Smooth muscle cell of the brain vasculature (primary cell): ENCODE measurements around the gene RPS6KA4.
A peak's percentile ranks its signal among the peaks of the same experiment; 100 is the strongest.
"Not testable (repeated sequence)": the region's sequence is repeated elsewhere in the genome, so short reads cannot be mapped to it uniquely, and the experiment has no call there.

Experiments
- DNase-seq: peaks from one replicate; pipeline ENCODE4 v3.0.0-alpha.2; 2012; ENCODE audit warnings: low read depth, low spot score

Gene RPS6KA4

DNA sequence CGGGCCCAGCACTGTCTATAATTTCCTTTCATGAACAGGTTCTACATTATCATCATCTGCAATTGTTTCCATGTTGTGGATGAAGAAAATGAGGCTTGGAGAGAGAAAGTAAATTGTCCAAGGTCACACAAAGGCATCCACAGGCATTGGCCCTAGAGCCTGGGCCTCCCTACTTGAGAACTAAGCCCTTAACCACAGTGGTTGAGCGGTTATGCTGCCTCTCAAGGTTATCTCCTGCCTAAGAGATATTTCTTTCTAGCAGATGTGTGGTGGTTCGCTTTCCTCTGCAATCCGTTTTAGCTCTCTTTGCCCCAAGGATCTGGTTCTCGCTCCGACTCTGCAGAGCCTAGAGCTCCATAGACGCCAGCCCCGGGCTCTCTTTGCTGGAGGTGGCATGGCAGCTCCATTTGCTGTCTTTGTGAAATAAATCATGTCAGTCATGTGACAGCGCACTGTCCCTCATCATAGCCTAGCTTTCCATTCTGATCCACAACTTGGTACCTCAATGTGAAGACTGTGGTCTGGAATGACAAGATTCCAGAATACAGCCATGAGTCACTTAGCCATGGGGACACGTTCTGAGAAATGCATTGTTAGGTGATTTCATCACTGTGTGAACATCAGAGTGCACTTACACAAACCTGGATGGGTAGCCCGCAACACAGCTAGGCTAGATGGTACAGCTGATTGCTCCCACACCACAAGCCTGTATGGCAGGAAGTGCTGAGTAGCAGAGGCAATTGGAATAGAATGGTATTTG, 27.2 kb downstream of the RPS6KA4 start:
- no peak for DNase-seq

DNA sequence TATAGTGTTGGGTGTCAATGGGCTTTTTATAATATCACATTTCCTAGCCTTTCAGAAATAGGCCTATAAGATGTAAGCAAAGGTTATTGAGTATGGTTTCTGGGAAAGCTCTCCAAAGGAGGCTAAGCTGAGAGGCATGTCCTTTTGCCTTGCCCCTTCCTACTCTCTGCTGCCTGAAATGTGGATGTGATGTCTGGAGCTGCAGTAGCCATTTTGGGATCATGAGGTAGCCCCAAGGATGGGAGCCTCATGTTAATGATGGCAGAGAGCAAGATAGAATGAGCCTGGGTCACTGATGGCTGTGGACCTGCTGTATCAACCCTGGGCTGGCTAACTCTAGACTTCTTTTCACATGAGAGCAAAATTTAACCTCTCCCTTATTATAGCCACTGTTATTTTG, 29.0 kb downstream of the RPS6KA4 start:
- no peak for DNase-seq

DNA sequence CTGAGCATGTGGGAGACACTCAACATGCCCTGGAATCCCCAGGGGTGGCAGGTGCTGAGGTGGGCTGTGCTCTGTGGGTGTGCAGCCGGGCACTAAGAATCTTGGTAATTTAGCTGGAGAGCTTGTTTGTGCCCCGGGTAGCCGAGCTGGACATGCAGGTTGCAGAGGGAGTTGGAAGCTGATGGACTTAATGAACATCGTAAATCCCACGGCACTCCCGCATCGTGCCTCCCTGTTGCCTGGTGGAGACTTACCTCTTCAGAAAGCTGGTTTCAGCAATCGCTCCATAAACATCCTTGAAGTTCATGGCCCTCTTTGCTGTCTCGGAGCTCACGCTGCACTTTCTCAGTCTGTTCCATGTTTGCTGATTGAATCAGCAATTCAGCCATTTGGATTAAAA, 29.9 kb downstream of the RPS6KA4 start:
- DNase-seq = no peak

DNA sequence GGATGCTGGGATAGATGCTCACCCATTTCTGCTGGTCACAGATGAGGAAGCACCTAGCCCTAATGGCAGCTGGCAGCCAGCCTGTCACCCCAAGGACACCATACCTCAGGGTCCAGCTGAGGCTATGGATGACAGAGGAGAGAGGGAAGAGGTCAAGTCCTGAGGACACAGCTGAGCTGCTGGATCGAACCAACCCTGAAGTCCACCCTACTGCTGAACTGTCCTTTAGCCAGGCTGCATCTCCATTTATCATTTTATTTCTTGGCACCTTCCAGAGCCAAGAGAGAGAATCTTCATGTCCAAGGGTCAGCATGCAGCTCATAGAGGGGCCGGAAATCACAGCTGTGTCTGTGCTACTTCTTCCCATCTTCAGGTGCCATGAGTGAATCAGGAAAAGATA, 30.9 kb downstream of the RPS6KA4 start:
- DNase-seq = no peak

DNA sequence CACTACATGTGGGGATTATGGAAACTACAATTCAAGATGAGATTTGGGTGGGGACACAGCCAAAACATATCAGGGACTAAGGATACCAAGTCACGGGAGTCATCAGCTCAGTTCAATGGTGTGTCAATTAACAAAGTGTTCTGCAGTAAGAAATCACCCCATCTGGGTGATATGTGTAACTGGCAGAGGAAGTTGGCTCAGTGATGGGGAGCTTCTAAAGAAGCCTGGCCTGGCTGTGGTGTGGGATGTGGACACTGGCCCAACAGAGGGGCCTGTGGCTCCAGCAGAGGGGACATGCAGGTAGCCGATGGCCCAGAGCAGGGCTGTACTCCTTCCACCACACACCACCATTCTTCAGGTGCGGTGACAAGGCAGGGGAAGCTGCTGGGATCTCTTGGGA, 31.6 kb downstream of the RPS6KA4 start:
- DNase-seq = no peak

DNA sequence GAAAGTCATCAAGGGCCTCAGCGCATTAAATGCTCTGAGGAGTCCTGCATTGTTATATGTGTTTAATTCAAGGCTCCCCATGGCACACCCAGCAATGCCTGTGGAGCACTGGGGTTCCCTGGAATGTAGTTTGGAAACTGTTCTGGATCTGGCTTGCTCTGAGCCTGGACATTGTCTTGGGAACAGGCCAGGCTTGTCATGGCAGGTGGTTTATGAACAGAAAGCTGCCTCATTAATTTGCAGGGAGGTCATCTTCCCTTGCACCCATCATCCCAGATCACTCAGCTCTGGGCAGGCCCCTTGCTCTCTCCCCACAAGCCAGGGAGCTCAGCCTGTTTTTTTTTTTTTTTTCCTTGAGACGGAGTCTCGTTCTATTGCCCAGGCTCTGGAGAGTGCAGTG, 32.9 kb downstream of the RPS6KA4 start:
- DNase-seq = no peak

DNA sequence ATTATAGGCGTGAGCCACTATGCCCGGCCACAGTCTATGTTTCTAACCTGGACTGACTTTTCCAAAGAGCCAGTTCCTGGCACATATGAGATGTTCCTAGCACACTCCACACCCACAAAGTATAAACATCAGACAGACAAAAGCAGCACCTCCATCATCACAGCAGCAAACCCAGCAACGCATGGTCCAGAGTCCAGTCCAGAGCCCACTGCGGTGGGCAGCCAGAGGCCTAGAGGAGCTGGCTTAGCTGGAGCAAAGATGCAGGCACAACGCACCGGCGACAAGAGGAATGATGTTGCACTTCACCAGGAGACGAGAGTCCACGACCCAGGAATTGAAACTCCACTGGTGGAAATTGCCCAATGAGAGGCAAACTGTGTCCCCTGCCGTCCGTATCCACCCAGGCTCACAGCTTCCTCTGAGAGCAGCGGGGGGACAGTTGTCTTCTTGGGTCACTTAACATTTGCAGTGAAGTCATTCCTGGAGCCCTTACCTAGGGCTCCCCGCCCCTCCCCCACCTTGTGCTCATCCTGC, 36.6 kb downstream of the RPS6KA4 start:
- no peak for DNase-seq

DNA sequence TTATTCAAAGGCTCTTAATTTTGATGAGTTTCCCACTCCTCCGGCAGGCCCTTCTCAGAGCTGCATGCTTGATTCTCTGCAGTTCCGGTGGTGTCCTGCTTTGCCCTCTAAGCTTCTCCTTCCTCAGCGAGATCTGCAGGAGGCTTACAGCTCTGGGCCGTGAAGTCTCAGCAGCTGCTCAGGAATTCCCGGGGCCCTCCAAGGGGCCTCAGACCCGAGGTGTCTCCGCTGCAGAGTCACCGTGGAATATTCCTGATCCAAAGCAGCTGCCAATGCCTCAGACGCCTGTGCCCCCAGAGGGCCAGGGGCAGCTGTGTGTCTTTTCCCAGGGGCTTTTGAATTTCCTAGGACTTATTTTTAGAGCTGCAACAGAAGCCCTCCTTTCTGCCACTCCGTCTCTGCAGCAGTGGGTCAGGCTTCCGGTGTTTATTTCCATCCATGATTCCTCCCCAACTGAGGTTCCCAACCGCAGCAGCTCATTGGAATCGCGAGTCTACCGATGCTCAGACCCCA, 37.2 kb downstream of the RPS6KA4 start:
- DNase-seq = peak; percentile 23

DNA sequence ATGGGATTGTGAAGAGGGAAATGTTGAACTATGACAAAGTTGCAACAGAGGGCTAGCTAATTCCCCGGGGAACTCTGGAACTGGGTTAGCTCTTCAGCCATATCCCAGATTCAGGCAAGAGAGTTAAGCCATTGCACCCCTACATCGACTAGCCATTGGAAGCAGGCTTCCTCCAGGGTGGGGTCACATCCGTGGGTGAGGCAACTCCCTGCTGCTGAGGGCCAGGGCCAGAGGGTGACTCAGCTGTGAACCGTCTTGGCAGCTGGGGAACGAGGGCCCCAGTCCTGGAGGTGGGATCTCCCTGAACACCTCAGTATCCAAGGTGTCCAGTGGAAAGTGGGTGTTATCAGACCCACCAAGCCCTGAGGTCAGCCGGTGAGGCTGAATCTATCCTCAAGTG, 41.1 kb downstream of the RPS6KA4 start:
- no peak for DNase-seq

DNA sequence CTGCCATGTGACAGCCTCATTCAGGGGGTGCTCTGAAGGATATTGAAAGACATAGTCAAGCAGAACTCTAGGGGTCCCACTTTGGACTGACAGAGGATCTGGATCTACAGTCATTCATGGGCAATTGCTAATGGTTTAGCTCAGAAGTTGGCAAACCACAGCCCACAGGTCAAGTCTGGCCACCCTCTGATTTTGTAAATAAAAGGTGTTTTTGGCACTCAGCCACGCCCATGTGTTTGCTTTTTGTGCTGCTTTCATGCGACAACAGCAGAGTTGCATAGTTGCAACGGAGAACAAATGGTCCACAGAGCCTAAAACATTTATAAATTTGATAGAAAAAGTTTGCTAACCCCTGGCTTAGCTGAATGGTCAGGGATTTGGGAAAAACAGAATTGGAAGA, 41.7 kb downstream of the RPS6KA4 start:
- DNase-seq = no peak

DNA sequence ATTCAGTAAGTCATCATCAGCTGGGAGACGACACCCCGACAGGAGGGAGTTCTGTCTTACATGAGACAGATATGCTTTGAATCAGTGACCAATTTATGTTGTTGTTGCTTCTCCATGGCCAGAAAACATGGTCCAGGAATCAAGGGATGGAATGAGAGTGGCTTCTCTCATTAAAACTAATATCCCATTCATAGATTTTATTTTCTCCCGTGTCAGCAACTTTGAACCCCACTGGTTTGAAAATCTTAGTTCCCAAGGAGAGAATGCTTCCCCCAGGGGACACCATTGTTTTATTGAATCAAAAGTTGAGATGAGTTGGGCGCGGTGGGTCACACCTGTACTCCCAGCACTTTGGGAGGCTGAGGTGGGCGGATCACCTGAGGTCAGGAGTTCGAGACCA, 42.8 kb downstream of the RPS6KA4 start:
- DNase-seq = no peak

DNA sequence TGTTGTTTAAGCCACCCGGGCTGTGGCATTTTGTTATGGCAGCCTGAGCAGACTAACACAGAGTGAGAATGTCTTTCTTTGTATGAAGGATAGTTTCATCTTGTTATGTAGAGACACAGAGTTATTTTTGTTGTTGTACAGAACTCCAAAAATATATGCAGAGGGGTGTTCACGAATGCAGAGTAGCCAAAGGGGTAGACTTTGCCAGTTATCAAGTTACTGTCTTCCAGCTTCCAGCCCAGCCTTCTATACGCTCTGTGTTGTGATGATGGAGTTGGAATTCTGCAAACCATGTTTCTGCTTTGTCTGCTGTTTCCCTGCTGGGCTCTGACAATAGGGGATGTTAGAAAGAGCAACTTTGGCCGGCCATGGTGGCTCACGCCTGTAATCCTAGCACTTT, 44.1 kb downstream of the RPS6KA4 start:
- DNase-seq = no peak

DNA sequence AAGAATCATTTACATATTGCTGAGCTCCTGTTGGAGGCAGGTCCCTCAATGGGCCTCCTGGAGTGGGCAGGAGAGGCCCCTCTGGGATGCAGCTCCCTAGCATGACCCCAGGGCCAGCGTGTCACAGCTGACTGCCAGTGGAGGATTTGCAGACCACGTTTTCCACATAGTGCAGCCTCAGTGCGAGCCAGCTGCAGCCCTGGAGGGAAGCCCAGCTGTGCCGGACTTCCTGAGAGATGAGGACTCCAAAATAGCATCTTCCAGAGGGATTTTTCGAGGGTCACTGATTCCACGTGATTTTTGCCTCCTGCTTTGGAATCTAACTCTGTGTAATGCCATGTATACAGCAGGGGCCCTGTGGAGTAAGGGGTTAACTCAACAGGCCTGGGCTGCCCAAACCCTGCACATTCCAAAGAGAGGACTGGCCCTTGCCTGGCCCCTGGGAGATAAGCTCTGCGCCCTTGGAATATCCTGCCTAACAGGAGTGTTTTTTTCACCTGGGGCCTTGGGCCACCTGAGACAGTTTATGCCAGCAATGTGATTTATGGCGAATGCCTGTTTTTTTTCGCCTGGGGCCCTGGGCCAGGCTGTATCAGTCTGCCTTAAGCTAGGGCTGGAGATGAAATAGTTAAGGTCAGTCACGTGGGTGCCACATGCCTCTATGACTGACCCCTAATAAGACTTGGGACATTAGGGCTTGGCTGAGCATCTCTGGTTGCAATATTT, 47.4 kb downstream of the RPS6KA4 start:
- no peak for DNase-seq

DNA sequence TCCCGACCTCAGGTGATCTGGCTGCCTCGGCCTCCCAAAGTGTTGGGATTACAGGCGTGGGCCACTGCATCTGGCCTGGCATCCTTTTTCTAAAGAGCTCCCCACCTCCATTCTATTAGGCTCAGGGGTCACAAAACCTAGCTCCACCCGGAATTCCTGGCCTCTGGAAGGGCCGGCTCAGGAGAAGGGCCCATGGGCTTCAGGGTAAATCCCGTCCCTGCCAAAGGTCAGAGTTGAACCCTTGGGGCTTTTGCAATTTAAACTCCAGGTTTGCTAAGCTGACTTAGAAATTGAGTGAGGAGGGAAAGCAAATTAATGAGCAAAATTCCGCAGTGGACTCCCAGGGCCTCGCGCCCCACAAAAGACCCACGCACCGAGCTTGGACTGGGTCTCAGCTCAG, 48.3 kb downstream of the RPS6KA4 start:
- DNase-seq = no peak

DNA sequence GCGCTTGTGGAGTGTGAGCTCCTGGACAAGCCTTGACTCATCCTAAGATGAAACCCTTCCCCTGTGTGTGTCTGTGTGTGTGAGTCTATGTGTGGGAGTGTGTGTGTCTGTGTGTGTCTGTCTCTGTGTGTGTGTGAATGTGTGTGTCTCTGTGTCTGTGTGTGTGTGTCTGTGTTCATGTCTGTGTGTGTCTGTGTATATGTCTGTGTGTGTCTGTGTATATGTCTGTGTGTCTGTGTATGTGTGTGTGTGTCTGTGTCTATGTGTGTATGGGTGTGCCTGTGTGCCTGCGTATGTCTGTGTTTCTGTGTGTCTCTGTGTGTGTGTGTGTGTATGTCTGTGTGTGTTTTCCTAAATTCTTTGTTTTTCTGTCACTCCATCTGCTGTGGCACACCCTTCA, 48.7 kb downstream of the RPS6KA4 start:
- no peak for DNase-seq

DNA sequence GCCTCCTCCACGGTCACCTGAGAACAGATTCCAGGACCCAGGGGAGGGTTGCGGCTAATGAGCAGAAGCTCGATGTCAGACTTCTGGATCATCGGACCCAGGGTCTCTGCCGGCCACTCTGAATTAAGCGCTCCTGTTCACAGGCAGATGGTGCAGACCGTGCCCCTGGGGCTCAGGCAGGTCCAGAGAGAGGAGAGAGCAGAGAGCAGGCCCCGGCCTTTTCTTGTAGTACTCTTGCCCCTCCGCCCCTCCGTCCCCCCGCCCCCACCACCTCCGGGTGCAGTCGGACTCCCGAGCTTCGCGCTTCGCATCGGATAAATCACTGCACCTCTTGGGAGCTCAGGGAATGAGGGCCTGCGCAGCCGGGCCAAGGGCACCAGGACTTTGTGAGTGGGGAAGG, 50.3 kb downstream of the RPS6KA4 start:
- DNase-seq = no peak

DNA sequence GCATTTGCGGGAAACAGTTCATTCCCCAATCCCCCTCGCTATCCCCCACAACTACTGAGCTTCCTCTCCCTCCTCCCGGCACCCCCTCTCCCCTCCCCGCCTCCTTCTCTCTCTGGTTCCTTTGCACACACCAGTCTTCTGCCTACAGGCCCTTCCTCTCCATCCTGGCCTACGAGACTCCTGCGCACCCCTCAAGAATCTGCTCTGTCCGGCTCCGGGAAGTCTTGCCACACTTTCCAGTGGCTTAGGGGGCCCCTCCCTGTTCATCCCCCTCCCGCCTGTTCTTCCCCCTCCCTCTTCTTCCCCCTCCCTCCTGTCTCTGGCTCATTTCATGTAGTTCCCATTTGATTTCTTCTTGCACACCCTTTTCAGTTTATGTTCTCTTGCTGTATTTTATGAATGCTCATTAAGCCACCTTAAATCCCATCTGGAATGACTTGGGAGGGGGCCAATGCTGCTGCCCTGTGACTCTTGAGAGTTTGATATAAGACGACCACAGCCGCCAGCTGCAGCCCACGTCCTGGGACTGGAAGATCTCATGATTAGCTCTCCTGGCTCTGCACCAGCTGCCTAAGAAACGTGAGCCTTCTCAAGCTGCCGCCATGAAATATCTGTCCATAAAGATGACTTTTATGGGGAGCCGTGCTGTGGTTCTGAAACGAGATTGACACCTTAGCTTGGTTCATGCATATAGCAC, 50.9 kb downstream of the RPS6KA4 start:
- DNase-seq = no peak

DNA sequence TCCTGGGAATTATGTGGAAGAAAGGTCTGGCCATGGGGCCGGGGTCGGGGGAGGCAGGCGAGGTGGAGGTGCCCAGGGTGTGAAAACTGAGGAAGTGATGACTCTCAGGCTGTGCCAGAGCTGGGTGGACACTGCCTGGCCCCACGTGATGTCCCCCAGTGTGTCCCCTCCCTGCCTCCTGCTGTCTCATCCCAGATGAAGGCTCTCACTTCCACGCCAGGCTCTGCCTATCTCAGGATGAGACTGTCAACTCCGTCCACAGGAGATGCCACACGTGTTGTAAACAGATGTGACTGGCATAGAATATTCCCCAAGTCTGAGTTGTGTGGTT, 51.4 kb downstream of the RPS6KA4 start:
- DNase-seq = no peak

DNA sequence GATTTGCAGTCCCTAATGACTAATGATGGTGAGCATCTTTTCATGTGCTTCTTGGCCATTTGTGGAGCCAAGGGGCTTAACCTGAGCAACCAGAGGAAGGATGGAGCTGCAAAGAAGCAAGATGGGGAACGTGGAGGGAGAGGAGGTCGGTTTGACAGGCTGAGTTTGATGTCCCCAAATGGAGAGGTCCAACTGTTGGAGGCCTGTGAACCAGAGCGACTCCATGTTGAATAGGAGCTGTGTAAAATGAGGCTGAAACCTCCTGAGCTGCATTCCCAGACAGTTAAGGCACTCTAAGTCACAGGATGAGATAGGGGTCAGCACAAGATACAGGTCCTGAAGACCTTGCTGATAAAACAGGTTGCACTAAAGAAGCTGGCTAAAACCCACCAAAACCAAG, 54.5 kb downstream of the RPS6KA4 start:
- no peak for DNase-seq

DNA sequence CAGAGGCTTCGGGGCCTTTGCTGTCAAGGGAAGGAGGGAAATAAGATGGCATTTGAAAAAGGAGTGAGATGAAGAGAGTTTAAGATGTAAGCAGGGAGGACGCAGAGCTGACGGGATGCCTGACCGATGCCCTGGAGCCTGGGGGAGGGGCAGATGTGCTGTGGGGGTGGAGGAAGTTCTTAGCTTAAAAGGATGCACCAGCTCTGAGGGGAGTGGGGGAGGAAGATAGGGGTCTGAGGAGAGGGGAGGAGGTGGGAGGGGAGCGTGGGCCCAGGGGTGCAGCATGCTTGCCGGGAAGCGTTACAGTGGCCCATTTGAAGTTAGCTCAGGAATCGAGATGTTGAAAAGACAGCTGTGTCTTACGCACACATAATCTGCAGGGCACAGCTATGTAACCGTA, 56.3 kb downstream of the RPS6KA4 start:
- DNase-seq = no peak

DNA sequence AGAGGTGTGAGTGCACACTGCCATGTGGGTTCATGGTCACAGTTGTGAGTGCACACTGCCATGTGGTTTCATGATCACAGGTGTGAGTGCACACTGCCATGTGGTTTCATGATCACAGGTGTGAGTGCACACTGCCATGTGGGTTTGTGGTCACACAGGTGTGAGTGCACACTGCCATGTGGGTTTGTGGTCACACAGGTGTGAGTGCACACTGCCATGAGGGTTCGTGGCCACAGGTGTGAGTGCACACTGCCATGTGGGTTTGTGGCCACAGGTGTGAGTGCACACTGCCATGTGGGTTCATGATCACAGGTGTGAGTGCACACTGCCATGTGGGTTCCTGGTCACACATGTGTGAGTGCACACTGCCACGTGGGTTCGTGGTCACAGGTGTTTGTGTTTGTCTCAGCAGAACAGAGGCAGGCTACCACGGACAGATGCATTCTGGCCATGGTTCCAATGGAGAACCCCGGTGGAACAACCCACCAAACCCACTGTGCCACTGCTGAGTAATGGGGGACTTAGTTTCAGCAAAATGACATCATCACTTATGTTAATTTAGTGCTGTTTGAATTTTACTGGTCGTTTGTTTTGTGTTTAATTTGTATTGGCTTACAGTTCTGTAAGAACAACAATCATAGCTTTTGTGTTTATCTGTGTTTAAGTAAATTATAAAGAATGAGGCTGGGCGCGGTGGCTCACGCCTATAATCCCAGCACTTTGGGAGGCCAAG, 57.2 kb downstream of the RPS6KA4 start:
- DNase-seq = no peak

DNA sequence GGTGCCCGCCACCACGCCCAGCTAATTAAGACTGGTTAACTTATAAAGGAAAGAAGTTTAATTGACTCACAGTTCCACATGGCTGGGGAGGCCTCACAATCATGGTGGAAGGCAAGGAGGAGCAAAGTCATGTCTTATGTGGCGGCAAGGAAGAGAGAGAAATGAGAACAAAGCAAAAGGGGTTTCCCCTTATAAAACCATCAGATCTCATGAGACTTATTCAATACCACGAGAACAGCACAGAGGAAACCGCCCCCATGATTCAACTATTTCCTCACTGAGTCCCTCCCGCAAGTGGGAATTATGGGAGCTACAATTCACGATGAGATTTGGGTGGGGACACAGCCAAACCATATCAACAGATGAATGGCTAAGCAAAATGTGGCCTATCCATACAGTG, 59.3 kb downstream of the RPS6KA4 start:
- not testable (repeated sequence) for DNase-seq
